Muscle layer of colon (tissue), 2 donors: ENCODE results near the gene FXYD2.
A peak's percentile ranks its signal among the peaks of the same experiment; 100 is the strongest.
"Not testable (repeated sequence)": the region's sequence is repeated elsewhere in the genome, so short reads cannot be mapped to it uniquely, and the experiment has no call there.

Experiments
- H3K27ac ChIP-seq: one replicate; pipeline ENCODE4 v1.7.0; 2013; ENCODE audit warnings: low read depth, mild to moderate bottlenecking, low read length, moderate library complexity
- H3K27me3 ChIP-seq, 2 donors: one replicate each; pipeline ENCODE4 v1.7.0; 2013; ENCODE audit warnings: low read length in 2 of 2, mild to moderate bottlenecking in 2 of 2; ENCODE audit not compliant: insufficient read depth in 2 of 2, control insufficient read depth in 1 of 2
- H3K36me3 ChIP-seq: one replicate; pipeline ENCODE4 v1.7.0; 2013; ENCODE audit warnings: mild to moderate bottlenecking, low read length; ENCODE audit not compliant: insufficient read depth
- H3K4me1 ChIP-seq: one replicate; pipeline ENCODE4 v1.7.0; 2013; ENCODE audit warnings: mild to moderate bottlenecking, low read length; ENCODE audit not compliant: insufficient read depth
- H3K4me3 ChIP-seq, 2 donors: one replicate each; pipeline ENCODE4 v1.7.0; 2013; ENCODE audit warnings: low read length in 2 of 2, low read depth in 1 of 2, mild to moderate bottlenecking in 1 of 2, moderate library complexity in 1 of 2
- H3K9ac ChIP-seq: one replicate; pipeline ENCODE4 v1.7.0; 2013; ENCODE audit warnings: low read length
- H3K9me3 ChIP-seq: one replicate; pipeline ENCODE4 v1.7.0; 2013; ENCODE audit warnings: mild to moderate bottlenecking, low read length
- donor health status: abdominal sarcoma.
- donor health status: Adenocarcinoma of cecum.

The FXYD2 gene

DNA sequence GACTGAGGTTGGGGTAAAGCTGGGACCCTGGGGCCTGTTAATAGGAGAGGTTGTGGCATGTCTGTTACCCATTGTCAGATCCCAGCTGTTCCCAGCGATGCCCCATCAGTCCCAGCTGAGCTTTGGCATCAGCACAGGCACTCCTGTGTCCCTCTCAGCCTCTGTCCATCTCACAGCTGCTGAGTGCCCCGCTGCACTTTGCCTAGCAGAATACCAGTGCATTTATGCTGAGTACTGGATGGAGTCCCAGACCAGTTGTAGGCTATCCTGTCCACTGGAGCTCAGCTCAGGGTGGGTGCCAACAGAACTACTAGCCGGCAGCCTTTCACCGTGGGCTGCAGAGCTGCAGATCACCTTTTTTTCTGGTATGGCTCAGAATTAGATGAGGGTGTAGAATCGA, 42.0 kb upstream of the FXYD2 start:
- Histone ChIP-seq H3K9me3 (no peaks in the 10 kb centered on the region), H3K9ac (no peak overlapping the region), H3K36me3 (no peaks in the 10 kb centered on the region), H3K4me3 (no peak overlapping the region), H3K4me1 (peaks cover 76% of the 10 kb centered on the region), H3K27ac (peak overlapping the region; percentile 26), H3K27me3 (no peaks in the 10 kb centered on the region)

DNA sequence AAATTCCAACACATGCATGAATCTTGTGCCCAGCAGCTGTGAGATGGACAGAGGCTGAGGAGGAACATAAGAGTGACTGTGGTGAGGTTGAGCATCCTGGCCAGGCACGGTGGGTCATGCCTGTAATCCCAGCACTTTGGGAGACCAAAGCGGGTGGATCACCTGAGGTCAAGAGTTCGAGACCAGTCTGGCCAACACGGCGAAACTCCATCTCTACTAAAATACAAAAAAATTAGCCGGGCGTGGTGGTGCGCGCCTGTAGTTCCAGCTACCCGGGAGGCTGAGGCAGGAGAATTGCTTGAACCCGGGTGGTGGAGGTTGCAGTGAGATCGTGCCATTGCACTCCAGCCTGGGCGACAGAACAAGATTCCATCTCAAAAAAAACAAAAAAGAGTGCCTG, 41.0 kb upstream of the FXYD2 start:
- H3K36me3 ChIP-seq, H3K4me3 ChIP-seq, H3K9me3 ChIP-seq, H3K27me3 ChIP-seq, H3K27ac ChIP-seq, H3K9ac ChIP-seq: not testable (repeated sequence)
- peaks cover 76% of the 10 kb centered on the region for H3K4me1 ChIP-seq

GRCh38 chr11:117863383-117863782, 38.8 kb upstream of the FXYD2 start:
- no peaks in the 10 kb centered on the region for H3K27me3 ChIP-seq
- H3K4me3 ChIP-seq, result no peak overlapping the region
- no peaks in the 10 kb centered on the region for H3K36me3 ChIP-seq
- no peak overlapping the region for H3K9ac ChIP-seq
- no peaks in the 10 kb centered on the region for H3K9me3 ChIP-seq
- H3K4me1 ChIP-seq, result peaks cover 72% of the 10 kb centered on the region
- no peak overlapping the region for H3K27ac ChIP-seq

DNA sequence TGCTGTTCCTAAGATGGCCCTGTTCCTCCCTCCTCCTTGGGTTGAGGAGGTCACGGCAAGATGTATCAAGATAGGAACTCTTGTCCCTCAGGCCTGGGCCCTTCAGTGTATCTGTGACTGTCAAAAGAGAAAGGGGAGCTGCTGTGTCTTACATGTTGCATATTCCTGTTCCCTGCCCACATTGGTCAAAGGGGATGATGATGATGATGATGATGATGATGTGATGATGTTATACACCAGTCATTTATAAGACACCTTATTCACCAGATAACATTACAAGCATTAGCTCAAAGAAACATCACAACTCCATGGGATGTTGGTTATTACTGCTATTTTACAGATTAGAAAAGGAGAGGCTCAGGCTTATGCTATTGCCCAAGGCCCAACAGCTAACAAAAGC, 38.2 kb upstream of the FXYD2 start:
- Histone ChIP-seq H3K4me1 (peaks cover 72% of the 10 kb centered on the region), H3K9me3 (no peaks in the 10 kb centered on the region)

GRCh38 chr11:117862019-117862725, 37.6 kb upstream of the FXYD2 start:
- H3K4me1 ChIP-seq, result peaks cover 72% of the 10 kb centered on the region
- H3K27me3 ChIP-seq, result no peaks in the 10 kb centered on the region
- peak overlapping the region; percentile 14 for H3K9ac ChIP-seq

More for the DNA sequence above, 38.2 kb upstream of the FXYD2 start:
- Histone ChIP-seq H3K27me3 (no peaks in the 10 kb centered on the region), H3K9ac (no peak overlapping the region), H3K27ac (peak overlapping the region; percentile 63), H3K4me3 (no peak overlapping the region), H3K36me3 (no peaks in the 10 kb centered on the region)

GRCh38 chr11:117861151-117862018, 36.8 kb upstream of the FXYD2 start:
- H3K4me3 ChIP-seq, result peak overlapping the region in 1 of 2 donors; percentile 35
- H3K36me3 ChIP-seq, result no peaks in the 10 kb centered on the region
- H3K9me3 ChIP-seq, result no peaks in the 10 kb centered on the region
- peaks cover 69% of the 10 kb centered on the region for H3K4me1 ChIP-seq
- peak overlapping the region; percentile 63 for H3K27ac ChIP-seq
- H3K27me3 ChIP-seq, result no peaks in the 10 kb centered on the region
- peak overlapping the region; percentile 14 for H3K9ac ChIP-seq

More at GRCh38 chr11:117862019-117862725, 37.6 kb upstream of the FXYD2 start:
- H3K36me3 ChIP-seq, result no peaks in the 10 kb centered on the region
- H3K9me3 ChIP-seq, result no peaks in the 10 kb centered on the region
- H3K4me3 ChIP-seq, result peak overlapping the region in 1 of 2 donors; percentile 35
- H3K27ac ChIP-seq, result peak overlapping the region; percentile 63

DNA sequence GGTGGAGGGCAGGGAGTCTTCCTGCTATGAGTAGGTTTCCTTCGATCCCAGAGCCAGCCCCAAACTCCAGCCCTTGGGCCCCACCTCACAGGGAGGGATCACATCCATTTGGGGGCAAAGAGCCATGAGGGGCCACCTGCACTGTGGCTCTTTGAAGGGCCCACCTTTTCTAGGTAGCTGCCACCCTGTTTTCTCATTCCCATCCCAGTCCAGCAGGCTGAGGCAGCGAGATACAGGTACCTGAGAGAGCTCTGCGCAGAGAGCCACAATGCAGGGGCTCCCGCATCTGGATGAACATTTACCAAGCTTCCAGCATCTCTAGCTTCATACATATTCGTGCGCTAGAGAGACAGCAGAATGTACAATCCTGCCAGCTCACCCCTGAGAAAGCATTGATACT, 35.6 kb upstream of the FXYD2 start:
- no peaks in the 10 kb centered on the region for H3K36me3 ChIP-seq
- H3K4me3 ChIP-seq, result no peak overlapping the region
- no peaks in the 10 kb centered on the region for H3K9me3 ChIP-seq
- H3K27ac ChIP-seq, result no peak overlapping the region
- H3K27me3 ChIP-seq, result no peaks in the 10 kb centered on the region
- H3K4me1 ChIP-seq, result peaks cover 70% of the 10 kb centered on the region
- H3K9ac ChIP-seq, result no peak overlapping the region

- H3K4me3 ChIP-seq, result no peak overlapping the region
- no peak overlapping the region for H3K27ac ChIP-seq
- H3K4me1 ChIP-seq, result peaks cover 70% of the 10 kb centered on the region
- no peaks in the 10 kb centered on the region for H3K27me3 ChIP-seq
- H3K9me3 ChIP-seq, result no peaks in the 10 kb centered on the region
- H3K9ac ChIP-seq, result no peak overlapping the region
- H3K36me3 ChIP-seq, result no peaks in the 10 kb centered on the region
Observed at GRCh38 chr11:117859488-117860112, 35.1 kb upstream of the FXYD2 start.

DNA sequence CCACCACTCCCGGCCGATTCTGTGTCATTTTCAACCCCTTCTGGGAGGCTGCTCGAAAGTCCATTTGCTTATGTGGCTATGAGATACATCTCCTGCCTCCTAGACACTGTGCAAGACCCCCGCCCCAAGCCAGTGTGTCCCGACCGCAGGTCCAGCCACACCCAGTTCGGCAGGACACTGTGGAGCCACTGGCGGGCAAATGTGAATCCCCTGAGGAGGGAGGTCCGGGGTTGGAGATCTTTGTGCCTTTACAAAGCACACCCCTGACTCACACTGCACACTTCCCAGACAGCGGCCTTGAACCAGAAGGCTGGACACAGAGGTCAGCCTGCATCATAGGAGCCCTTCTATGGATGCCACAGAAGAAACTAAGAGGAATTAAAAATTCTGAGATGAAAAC, 34.5 kb upstream of the FXYD2 start:
- H3K36me3 ChIP-seq, result no peaks in the 10 kb centered on the region
- no peaks in the 10 kb centered on the region for H3K27me3 ChIP-seq
- no peak overlapping the region for H3K4me3 ChIP-seq
- no peak overlapping the region for H3K27ac ChIP-seq
- H3K9ac ChIP-seq, result no peak overlapping the region
- H3K4me1 ChIP-seq, result peaks cover 70% of the 10 kb centered on the region
- no peaks in the 10 kb centered on the region for H3K9me3 ChIP-seq

DNA sequence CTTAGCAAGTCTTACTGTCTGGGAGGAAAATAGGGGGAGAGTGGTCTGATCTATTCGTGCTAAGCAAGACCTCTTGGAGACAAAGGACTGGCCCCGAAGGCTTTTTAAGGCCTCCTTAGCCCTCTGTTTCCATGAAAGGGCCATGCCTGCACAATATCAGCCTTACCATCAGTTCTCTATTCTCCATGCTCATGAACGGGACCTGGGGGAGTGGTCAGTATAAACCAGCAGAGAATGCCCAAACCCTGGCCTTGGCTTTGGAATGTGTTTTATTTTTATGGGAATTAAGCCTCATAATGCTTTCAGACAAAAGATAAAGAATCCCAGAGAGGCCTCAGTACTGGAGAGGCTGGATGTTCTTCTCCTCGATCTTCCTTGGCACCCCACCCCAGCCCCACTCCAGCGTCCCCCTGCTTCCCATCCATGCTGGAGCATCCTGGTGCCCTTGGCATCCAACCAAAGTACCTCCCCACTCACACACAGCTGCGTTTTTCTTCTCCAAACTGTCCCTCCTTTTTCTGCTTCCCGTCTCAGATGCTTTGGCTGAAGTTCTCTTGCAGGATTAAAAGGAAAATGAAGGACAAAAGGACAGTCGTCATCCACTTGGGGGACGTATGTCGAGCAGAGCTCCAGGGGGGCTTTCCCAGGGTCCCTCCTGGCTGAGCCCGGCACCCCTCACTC, 33.3 kb upstream of the FXYD2 start:
- H3K27ac ChIP-seq, result no peak overlapping the region
- H3K4me1 ChIP-seq, result peaks cover 63% of the 10 kb centered on the region

More for the DNA sequence above, 33.3 kb upstream of the FXYD2 start:
- H3K9me3 ChIP-seq, result no peaks in the 10 kb centered on the region
- no peak overlapping the region for H3K4me3 ChIP-seq
- H3K9ac ChIP-seq, result no peak overlapping the region
- H3K27me3 ChIP-seq, result no peaks in the 10 kb centered on the region
- no peaks in the 10 kb centered on the region for H3K36me3 ChIP-seq
